Activated CD4-positive, alpha-beta T cell treated with anti-CD3 and anti-CD28 coated beads, Interleukin-2, amount 50 U/mL, for 4 hours (primary cell): Measurements from ENCODE around the gene NFIX.

Source experiments
- DNase-seq, 2 experiments: peaks; one replicate each; pipeline ENCODE4 v3.0.0-alpha.2; 2020

Gene NFIX

GRCh38 chr19:13115936-13116281, 120.6 kb downstream of the NFIX start:
- DNase-seq: no peak

- peak; percentile 92 to 93 for DNase-seq
Observed at GRCh38 chr19:13116282-13117175, 121.3 kb downstream of the NFIX start, which contains the start of gene TRMT1. TSS of gene TRMT1 (minus strand) at chr19:13116740. CDS start at chr19:13116399, 341 bp downstream.

- DNase-seq: no peak
Observed at GRCh38 chr19:13117176-13117771, 122.0 kb downstream of the NFIX start.

GRCh38 chr19:13117772-13118423, 122.6 kb downstream of the NFIX start, which contains the start of gene NACC1:
TSS of gene NACC1 (plus strand) at chr19:13118264. CDS start at chr19:13135208, 16,944 bp downstream.
- peak; percentile 84 to 86 for DNase-seq

- peak in 1 of 2 experiments; percentile 44 for DNase-seq
Observed at GRCh38 chr19:13118424-13119193, 123.3 kb downstream of the NFIX start.

GRCh38 chr19:13119627-13120026, 124.4 kb downstream of the NFIX start:
- no peak for DNase-seq

GRCh38 chr19:13120031-13120430, 124.8 kb downstream of the NFIX start:
- no peak for DNase-seq

- no peak for DNase-seq
Observed at GRCh38 chr19:13120817-13121216, 125.5 kb downstream of the NFIX start.

- no peak for DNase-seq
Observed at GRCh38 chr19:13121551-13122274, 126.4 kb downstream of the NFIX start.

GRCh38 chr19:13122275-13122878, 127.1 kb downstream of the NFIX start:
- DNase-seq: no peak

GRCh38 chr19:13122980-13123957, 128.0 kb downstream of the NFIX start:
- DNase-seq: no peak

- DNase-seq: no peak
Observed at GRCh38 chr19:13127051-13127450, 131.8 kb downstream of the NFIX start.

GRCh38 chr19:13127811-13128575, 132.7 kb downstream of the NFIX start:
- no peak for DNase-seq

- DNase-seq: no peak
Observed at GRCh38 chr19:13128583-13128982, 133.3 kb downstream of the NFIX start.

- DNase-seq: no peak
Observed at GRCh38 chr19:13129384-13129783, 134.1 kb downstream of the NFIX start.

- no peak for DNase-seq
Observed at GRCh38 chr19:13130886-13131490, 135.7 kb downstream of the NFIX start.

- peak; percentile 54 to 62 for DNase-seq
Observed at GRCh38 chr19:13132471-13133180, 137.4 kb downstream of the NFIX start.

- no peak for DNase-seq
Observed at GRCh38 chr19:13133241-13133870, 138.1 kb downstream of the NFIX start.
